Colonic mucosa (tissue), 4 donors: ENCODE measurements around the gene TNFAIP6. TPM values are rescaled to one million over a fixed set of nuclear protein-coding genes. Genes with fewer than 3 reads are reported as not detected.

Experiments
- DNase-seq: peaks from one replicate; pipeline ENCODE4 v3.0.0-alpha.2; 2020
- H3K27ac ChIP-seq: fragments of 200-600 bp; one replicate; pipeline ENCODE4 v1.8.0; 2021
- H3K27me3 ChIP-seq: fragments of 200-600 bp; one replicate; pipeline ENCODE4 v1.8.0; 2021
- H3K36me3 ChIP-seq: fragments of 200-600 bp; one replicate; pipeline ENCODE4 v1.8.0; 2021
- H3K4me1 ChIP-seq: fragments of 200-600 bp; one replicate; pipeline ENCODE4 v1.8.0; 2021; ENCODE audit warnings: mild to moderate bottlenecking
- H3K4me3 ChIP-seq: fragments of 200-600 bp; one replicate; pipeline ENCODE4 v1.8.0; 2021
- H3K9ac ChIP-seq, 2 donors: one replicate each; pipeline ENCODE4 v1.7.0; 2013; ENCODE audit warnings: control low read depth in 2 of 2, low read depth in 2 of 2, low read length in 2 of 2
- H3K9me3 ChIP-seq: fragments of 200-600 bp; one replicate; pipeline ENCODE4 v1.8.0; 2021
- CTCF ChIP-seq: fragments of 200-600 bp; IDR thresholded peaks from one replicate; pipeline ENCODE4 v1.8.0; 2022; ENCODE audit warnings: antibody characterized with exemption, mild to moderate bottlenecking
- intact Hi-C: fragments of 100-400 bp; cut with DNase I; formaldehyde crosslinking; loops from one replicate; pipeline ENCODE4 v1.14.1; 2022
- total RNA-seq, 2 donors: library from RNA; stranded (reverse); fragmentation: NEBNext Ultra II Directional in 1 of 2; extraction: Animal tissue kit (Norgen Biotek cat#: 25700) in 1 of 2; gene quantifications; one replicate each; pipeline ENCODE4 v1.2.1, GENCODE V29; 2021
- donor health status: healthy.
- donor health status: DM: no; HTN: no; CAD: no.
- donor health status: DM: no; HTN: no; CAD: no.

TNFAIP6 gene
- total RNA-seq, 2 donors from 2014 or later: 0.57 to 2.4 TPM

- no peak for DNase-seq
- Histone ChIP-seq H3K4me3 (no peak overlapping the region), H3K9me3 (no peaks in the 10 kb centered on the region), H3K9ac (no peak overlapping the region), H3K27ac (no peak overlapping the region), H3K36me3 (no peaks in the 10 kb centered on the region), H3K4me1 (no peaks in the 10 kb centered on the region), H3K27me3 (no peaks in the 10 kb centered on the region)
- intact Hi-C loops: no loop called here
- TF ChIP-seq CTCF: no peak
Measured at GRCh38 chr2:151329998-151330397, 27.4 kb upstream of the TNFAIP6 start.

GRCh38 chr2:151333083-151333482 is 24.3 kb upstream of the TNFAIP6 start:
- no peaks in the 10 kb centered on the region for H3K4me1 ChIP-seq
- H3K9me3 ChIP-seq: no peaks in the 10 kb centered on the region
- H3K36me3 ChIP-seq: no peaks in the 10 kb centered on the region
- no peak for DNase-seq
- no peak overlapping the region for H3K27ac ChIP-seq
- no peaks in the 10 kb centered on the region for H3K27me3 ChIP-seq
- no peak for TF ChIP-seq CTCF
- no peak overlapping the region for H3K4me3 ChIP-seq
- intact Hi-C loops: no loop called here
- H3K9ac ChIP-seq: no peak overlapping the region

- Histone ChIP-seq H3K9ac (no peak overlapping the region), H3K9me3 (no peaks in the 10 kb centered on the region), H3K4me3 (no peak overlapping the region), H3K4me1 (no peaks in the 10 kb centered on the region), H3K27ac (no peak overlapping the region), H3K27me3 (no peaks in the 10 kb centered on the region), H3K36me3 (no peaks in the 10 kb centered on the region)
- no peak for TF ChIP-seq CTCF
- intact Hi-C loops: no loop called here
- DNase-seq: no peak
Measured at GRCh38 chr2:151334082-151334815, 23.1 kb upstream of the TNFAIP6 start.

- H3K9me3 ChIP-seq: no peaks in the 10 kb centered on the region
- no peak for TF ChIP-seq CTCF
- no peak overlapping the region for H3K4me3 ChIP-seq
- no peaks in the 10 kb centered on the region for H3K27me3 ChIP-seq
- H3K36me3 ChIP-seq: no peaks in the 10 kb centered on the region
- no peak for DNase-seq
- no peaks in the 10 kb centered on the region for H3K4me1 ChIP-seq
- H3K9ac ChIP-seq: no peak overlapping the region
- no peak overlapping the region for H3K27ac ChIP-seq
- intact Hi-C loops: no loop called here
Measured at GRCh38 chr2:151336863-151337371, 20.5 kb upstream of the TNFAIP6 start.

- no peak overlapping the region for H3K9ac ChIP-seq
- H3K36me3 ChIP-seq: no peaks in the 10 kb centered on the region
- H3K4me3 ChIP-seq: no peak overlapping the region
- no peaks in the 10 kb centered on the region for H3K4me1 ChIP-seq
- intact Hi-C loops: no loop called here
- H3K27ac ChIP-seq: no peak overlapping the region
- no peak for TF ChIP-seq CTCF
- DNase-seq: no peak
- H3K9me3 ChIP-seq: no peaks in the 10 kb centered on the region
- H3K27me3 ChIP-seq: no peaks in the 10 kb centered on the region
Measured at GRCh38 chr2:151337643-151338042, 19.7 kb upstream of the TNFAIP6 start.
